H54 (cell line): ENCODE measurements around the gene CDH7.

Experiments used
- DNase-seq: peaks from one replicate; pipeline ENCODE4 v3.0.0; 2011; ENCODE audit warnings: low spot score, mixed read lengths; ENCODE audit not compliant: insufficient read length
- FAIRE-seq: peaks from 3 replicates; lab custom pipeline; 2011; peaks lifted over from hg19 to GRCh38; lab: Jason Lieb, UNC
- POLR2A ChIP-seq: IDR thresholded peaks from 2 replicates; pipeline ENCODE4 v1.6.1; 2011; ENCODE audit warnings: low read depth, mild to moderate bottlenecking, low read length

The CDH7 gene

DNA sequence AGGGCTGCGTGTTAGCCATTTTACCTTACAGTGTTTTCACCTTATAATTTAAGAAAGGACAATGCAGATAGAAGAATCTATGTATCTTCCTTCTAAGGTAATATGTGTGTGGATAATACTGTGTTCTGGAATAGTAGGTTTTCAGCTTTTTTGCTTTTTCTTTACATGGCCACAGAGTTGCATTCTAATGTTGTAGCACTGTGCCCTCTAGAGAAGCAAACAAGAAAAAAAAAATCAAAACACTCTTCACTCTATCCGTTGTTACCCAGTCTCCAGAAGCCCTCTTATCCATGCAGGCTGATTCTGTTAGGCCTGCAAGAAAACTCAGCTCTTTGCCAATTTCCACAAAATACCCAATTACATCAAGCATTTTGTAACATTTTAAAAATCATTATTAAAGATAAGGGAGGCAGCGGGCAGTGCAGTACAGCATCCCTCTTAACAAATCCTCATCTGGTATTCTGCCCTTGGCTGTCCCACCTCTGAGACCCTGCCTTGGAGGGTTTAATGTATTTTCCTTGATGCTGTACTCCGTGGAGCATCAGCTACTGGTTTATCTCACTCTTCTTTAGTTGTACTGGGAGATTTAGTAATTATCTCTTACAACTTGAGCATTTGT lies 41.8 kb downstream of the CDH7 start:
- no peak for TF ChIP-seq POLR2A
- no peak for FAIRE-seq
- no peak for DNase-seq

- FAIRE-seq (no peak), DNase-seq (no peak)
- TF ChIP-seq POLR2A: no peak
These were observed 57.9 kb downstream of the CDH7 start for GRCh38 chr18:65808759-65809158.

DNA sequence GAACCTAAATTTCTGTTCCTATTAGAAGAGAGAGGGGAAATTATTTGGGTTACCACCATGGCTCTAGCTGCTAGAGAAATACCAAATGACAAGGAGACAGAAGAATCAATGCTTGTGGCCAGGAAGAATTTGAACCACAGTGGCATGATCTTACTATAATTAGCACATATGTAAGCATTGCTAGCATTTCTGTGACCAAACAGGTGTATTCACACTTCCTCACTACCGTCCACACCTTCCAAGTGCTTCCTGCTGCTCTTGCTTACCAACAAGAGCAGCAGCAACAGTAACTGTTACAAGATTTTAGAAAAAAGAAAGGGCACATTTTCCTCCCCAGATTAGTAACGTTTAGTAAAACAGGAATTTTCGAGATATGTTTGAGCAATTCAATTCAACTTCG lies 60.5 kb downstream of the CDH7 start:
- DNase-seq (no peak), FAIRE-seq (no peak)
- no peak for TF ChIP-seq POLR2A

- TF ChIP-seq POLR2A: no peak
- DNase-seq: no peak
- no peak for FAIRE-seq
These were observed 64.7 kb downstream of the CDH7 start for GRCh38 chr18:65815506-65815905.

DNA sequence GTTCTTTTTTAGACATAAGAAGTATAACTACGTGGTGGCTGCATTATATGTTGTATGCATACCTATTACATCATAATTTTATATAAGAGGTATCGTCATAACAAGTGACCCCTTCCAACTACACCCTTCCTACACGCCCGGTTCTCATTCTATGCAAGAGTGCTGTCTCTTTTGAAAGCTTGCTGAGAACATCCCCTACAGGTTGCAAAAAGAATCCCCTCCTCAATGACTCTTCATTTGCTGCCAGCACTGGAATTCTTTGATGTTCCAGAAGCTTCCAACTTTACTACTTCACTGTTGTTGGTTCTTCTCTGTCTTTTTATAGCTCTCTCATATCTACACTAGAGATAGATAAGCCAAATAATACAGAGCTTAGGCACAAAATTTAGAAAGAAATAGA lies 66.4 kb downstream of the CDH7 start:
- no peak for TF ChIP-seq POLR2A
- FAIRE-seq: no peak
- no peak for DNase-seq

DNA sequence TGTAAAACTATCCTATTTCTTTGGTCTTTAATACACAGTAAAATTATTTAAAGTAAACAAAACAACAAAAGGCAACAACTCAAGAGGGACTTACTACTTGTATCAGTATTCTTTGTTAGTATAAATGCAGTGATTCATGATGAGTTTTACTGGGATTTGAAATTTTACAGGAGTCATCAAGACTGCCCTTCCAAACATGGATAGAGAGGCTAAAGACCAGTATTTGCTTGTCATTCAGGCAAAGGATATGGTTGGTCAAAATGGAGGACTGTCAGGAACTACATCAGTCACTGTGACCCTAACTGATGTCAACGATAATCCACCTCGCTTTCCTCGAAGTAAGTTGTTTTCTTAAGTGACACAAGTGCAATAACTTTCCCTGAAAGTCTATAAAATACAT lies 71.1 kb downstream of the CDH7 start:
- DNase-seq (no peak), FAIRE-seq (no peak)
- no peak for TF ChIP-seq POLR2A

- no peak for FAIRE-seq
- no peak for TF ChIP-seq POLR2A
- DNase-seq: no peak
These were observed 72.0 kb downstream of the CDH7 start for GRCh38 chr18:65822826-65823225.

GRCh38 chr18:65827444-65827843 lies 76.6 kb downstream of the CDH7 start:
- FAIRE-seq: no peak
- TF ChIP-seq POLR2A: no peak
- no peak for DNase-seq

DNA sequence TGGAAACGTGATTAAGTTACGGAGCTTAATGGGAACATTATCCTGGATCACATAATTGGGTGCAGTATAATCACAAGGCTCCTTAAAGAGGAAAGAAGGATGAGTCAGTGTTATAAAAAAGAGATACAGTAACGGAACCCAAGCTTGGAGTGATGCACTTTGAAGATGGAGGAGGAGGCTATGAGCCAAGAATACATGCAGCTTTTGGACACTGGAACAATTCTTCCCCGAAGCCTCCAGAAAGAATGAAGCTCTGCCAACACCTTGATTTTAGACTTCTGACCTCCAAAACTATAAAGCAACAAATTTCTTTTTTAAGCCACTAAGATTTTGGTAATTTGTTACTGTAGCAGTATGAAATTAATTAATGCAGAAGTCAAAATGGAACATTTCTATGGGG lies 85.1 kb downstream of the CDH7 start:
- FAIRE-seq: no peak
- no peak for DNase-seq
- TF ChIP-seq POLR2A: no peak

GRCh38 chr18:65846107-65846506 lies 95.3 kb downstream of the CDH7 start:
- FAIRE-seq (no peak), DNase-seq (no peak)
- no peak for TF ChIP-seq POLR2A

DNA sequence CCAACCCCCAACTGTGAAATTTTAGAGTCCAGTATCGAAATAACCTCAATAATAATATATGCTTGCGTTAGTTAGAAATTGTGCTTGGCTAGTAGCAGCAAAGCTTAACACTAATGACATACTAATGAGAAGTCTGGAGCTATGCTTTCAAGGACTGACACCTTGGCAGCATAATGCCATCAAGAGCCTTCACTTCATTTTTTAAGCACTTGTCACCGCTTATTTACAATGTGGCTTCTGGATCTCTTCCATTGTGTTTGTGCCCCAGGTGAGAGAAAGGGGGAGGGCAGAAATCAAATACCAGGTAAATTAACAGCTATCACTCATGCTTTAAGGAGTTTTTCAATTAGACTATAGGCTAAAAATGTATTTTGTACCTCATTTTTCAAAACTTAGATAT lies 101.5 kb downstream of the CDH7 start:
- no peak for FAIRE-seq
- no peak for DNase-seq
- no peak for TF ChIP-seq POLR2A

DNA sequence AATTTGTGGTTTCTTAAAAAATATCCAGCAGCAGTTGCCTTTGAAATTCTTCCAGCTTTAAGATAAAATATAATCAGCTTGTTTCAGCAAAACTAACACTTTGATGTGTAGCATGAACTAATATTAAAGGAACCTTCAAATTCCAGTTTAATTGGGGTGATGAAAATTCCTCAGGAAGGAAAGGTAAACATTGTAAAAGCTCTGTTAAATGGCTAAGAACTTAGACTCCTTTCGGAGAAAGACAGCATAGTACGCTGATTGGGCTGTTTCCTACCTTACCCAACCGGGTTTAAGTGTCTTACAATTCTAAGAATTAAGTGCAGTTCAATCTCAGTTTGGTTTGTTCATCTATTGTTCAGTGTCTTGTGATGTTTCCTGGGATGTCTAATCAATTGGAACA lies 108.3 kb downstream of the CDH7 start:
- no peak for FAIRE-seq
- DNase-seq: no peak
- no peak for TF ChIP-seq POLR2A

GRCh38 chr18:65869527-65869926 lies 118.7 kb downstream of the CDH7 start:
- TF ChIP-seq POLR2A: no peak
- FAIRE-seq (no peak), DNase-seq (no peak)

DNA sequence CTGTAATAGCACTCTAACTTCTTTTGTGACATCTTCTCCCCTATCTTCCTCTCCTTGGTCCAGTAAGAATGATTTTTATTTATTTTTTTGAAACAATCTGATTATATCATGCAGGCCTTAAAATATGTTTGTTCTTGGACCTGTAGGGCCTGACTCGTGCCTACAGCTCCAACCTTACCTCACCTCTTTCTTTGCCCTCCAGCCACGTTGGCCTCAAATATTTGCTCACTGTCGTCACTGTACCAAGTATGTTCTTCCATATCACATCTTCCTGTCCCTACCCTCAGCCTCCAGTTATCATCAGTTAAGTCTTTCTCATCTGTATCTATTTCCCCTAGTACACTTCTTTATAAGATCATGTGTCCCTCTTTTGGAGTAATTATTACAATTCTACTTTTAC lies 125.5 kb downstream of the CDH7 start:
- DNase-seq (no peak), FAIRE-seq (no peak)
- no peak for TF ChIP-seq POLR2A

DNA sequence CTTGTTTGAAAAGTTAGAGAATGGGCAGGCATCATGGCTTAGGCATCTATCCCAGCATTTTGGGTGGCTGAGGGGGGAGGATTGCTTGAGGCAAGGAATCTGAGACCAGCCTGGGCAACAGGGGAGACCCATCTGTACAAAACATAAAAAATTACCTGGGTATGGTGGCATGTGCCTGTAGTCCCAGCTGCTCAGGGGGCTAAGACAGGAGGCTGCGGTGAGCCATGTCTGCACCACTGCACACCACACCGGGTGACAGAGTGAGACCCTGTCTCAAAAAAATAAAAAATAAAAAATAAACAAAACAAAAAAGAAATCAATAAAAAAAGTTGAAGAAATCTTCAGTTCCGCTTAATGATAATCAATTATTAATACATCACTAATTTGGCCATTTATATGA lies 146.5 kb downstream of the CDH7 start:
- FAIRE-seq: no peak
- TF ChIP-seq POLR2A: no peak
- no peak for DNase-seq

GRCh38 chr18:65901522-65901921 lies 150.7 kb downstream of the CDH7 start:
- DNase-seq (no peak), FAIRE-seq (no peak)
- TF ChIP-seq POLR2A: no peak
